H9 (cell line): ENCODE data around the gene DTX4. TPM values are rescaled to one million over a fixed set of nuclear protein-coding genes. Genes with fewer than 3 reads are reported as not detected.

Source experiments
- DNase-seq: peaks from one replicate; pipeline ENCODE4 v3.0.0-alpha.2; 2017
- H2AFZ ChIP-seq: one replicate; pipeline ENCODE4 v1.6.1; 2013; ENCODE audit warnings: mild to moderate bottlenecking, low read length, control low read depth, moderate library complexity
- H2AK5ac ChIP-seq: 2 replicates; pipeline ENCODE4 v1.6.1; 2013; ENCODE audit warnings: low read length, control low read depth, mixed read lengths; ENCODE audit not compliant: insufficient read length
- H2BK120ac ChIP-seq: one replicate; pipeline ENCODE4 v1.6.1; 2013; ENCODE audit warnings: low read depth, mild to moderate bottlenecking, low read length, control low read depth, inconsistent platforms; ENCODE audit not compliant: poor library complexity, severe bottlenecking
- H2BK12ac ChIP-seq: 2 replicates; pipeline ENCODE4 v1.6.1; 2013; ENCODE audit warnings: low read length, control low read depth, mixed read lengths, low read depth; ENCODE audit not compliant: insufficient read length
- H2BK15ac ChIP-seq: 2 replicates; pipeline ENCODE4 v1.6.1; 2013; ENCODE audit warnings: low read depth, low read length, control low read depth
- H2BK20ac ChIP-seq: one replicate; pipeline ENCODE4 v1.6.1; 2013; ENCODE audit warnings: low read depth, mild to moderate bottlenecking, low read length, control low read depth, inconsistent platforms; ENCODE audit not compliant: poor library complexity, severe bottlenecking
- H2BK5ac ChIP-seq: 2 replicates; pipeline ENCODE4 v1.6.1; 2013; ENCODE audit warnings: low read length, control low read depth, mixed read lengths; ENCODE audit not compliant: insufficient read length
- H3K14ac ChIP-seq: 2 replicates; pipeline ENCODE4 v1.6.1; 2013; ENCODE audit warnings: low read length, control low read depth; ENCODE audit not compliant: insufficient read depth
- H3K18ac ChIP-seq: 2 replicates; pipeline ENCODE4 v1.6.1; 2013; ENCODE audit warnings: low read depth, mild to moderate bottlenecking, mixed read lengths, low read length, control low read depth; ENCODE audit not compliant: insufficient read length
- H3K23ac ChIP-seq: 2 replicates; pipeline ENCODE4 v1.6.1; 2013; ENCODE audit warnings: low read length, control low read depth, mixed read lengths, low read depth; ENCODE audit not compliant: insufficient read length
- H3K23me2 ChIP-seq: 2 replicates; pipeline ENCODE4 v1.6.1; 2013; ENCODE audit warnings: low read depth, mild to moderate bottlenecking, mixed read lengths, low read length, control low read depth; ENCODE audit not compliant: insufficient read length, poor library complexity, severe bottlenecking
- H3K27ac ChIP-seq: 2 replicates; pipeline ENCODE4 v1.5.1; 2013; ENCODE audit warnings: low read length, control low read depth, mixed read lengths, low read depth; ENCODE audit not compliant: insufficient read length
- H3K27me3 ChIP-seq: 2 replicates; pipeline ENCODE4 v1.6.1; 2013; ENCODE audit warnings: low read length, control low read depth, inconsistent platforms; ENCODE audit not compliant: insufficient read depth
- H3K4ac ChIP-seq: 2 replicates; pipeline ENCODE4 v1.6.1; 2013; ENCODE audit warnings: low read depth, mild to moderate bottlenecking, control low read depth, inconsistent platforms, low read length, moderate library complexity
- H3K4me1 ChIP-seq: 2 replicates; pipeline ENCODE4 v1.6.1; 2013; ENCODE audit warnings: low read length, control low read depth, inconsistent platforms; ENCODE audit not compliant: insufficient read depth
- H3K4me2 ChIP-seq: 2 replicates; pipeline ENCODE4 v1.6.1; 2013; ENCODE audit warnings: low read length, control low read depth, mixed read lengths; ENCODE audit not compliant: insufficient read length, insufficient read depth
- H3K56ac ChIP-seq: 2 replicates; pipeline ENCODE4 v1.6.1; 2013; ENCODE audit warnings: low read depth, mild to moderate bottlenecking, mixed read lengths, low read length, control low read depth; ENCODE audit not compliant: insufficient read length
- H3K79me1 ChIP-seq: 2 replicates; pipeline ENCODE4 v1.6.1; 2013; ENCODE audit warnings: low read depth, mild to moderate bottlenecking, moderate library complexity, low read length, control low read depth, inconsistent platforms; ENCODE audit not compliant: insufficient read depth, poor library complexity, severe bottlenecking
- H3K79me2 ChIP-seq: 2 replicates; pipeline ENCODE4 v1.6.1; 2013; ENCODE audit warnings: low read length, control low read depth, inconsistent platforms; ENCODE audit not compliant: insufficient read depth
- H3K9ac ChIP-seq: 2 replicates; pipeline ENCODE4 v1.6.1; 2013; ENCODE audit warnings: low read length, control low read depth, mixed read lengths; ENCODE audit not compliant: insufficient read length; ENCODE audit errors: extremely low read depth
- H3K9me3 ChIP-seq: one replicate; pipeline ENCODE4 v1.6.1; 2013; ENCODE audit warnings: low read depth, low read length, inconsistent platforms; ENCODE audit not compliant: control insufficient read depth
- H3T11ph ChIP-seq: one replicate; pipeline ENCODE4 v1.6.1; 2013; ENCODE audit warnings: mild to moderate bottlenecking, low read length, control low read depth, inconsistent platforms
- H4K20me1 ChIP-seq: one replicate; pipeline ENCODE4 v1.6.1; 2013; ENCODE audit not compliant: control insufficient read depth, insufficient read length, insufficient read depth
- H4K5ac ChIP-seq: 2 replicates; pipeline ENCODE4 v1.6.1; 2013; ENCODE audit warnings: low read depth, mild to moderate bottlenecking, mixed read lengths, low read length, control low read depth; ENCODE audit not compliant: insufficient read length
- H4K8ac ChIP-seq: replicated peaks from 2 replicates; pipeline ENCODE4 v1.6.1; 2013; ENCODE audit warnings: low read length, control low read depth, mixed read lengths, low read depth; ENCODE audit not compliant: insufficient read length
- H4K91ac ChIP-seq: 2 replicates; pipeline ENCODE4 v1.6.1; 2013; ENCODE audit warnings: low read depth, mild to moderate bottlenecking, moderate library complexity, mixed read lengths, low read length, control low read depth; ENCODE audit not compliant: insufficient read length
- H3K27ac Mint-ChIP-seq, 3 experiments: 2 replicates in 2 of 3; 3 replicates in 1 of 3; pipeline ENCODE4 v1.8.0; 2020 to 2021; ENCODE audit warnings: mixed read lengths in 3 of 3, mild to moderate bottlenecking in 1 of 3, moderate library complexity in 1 of 3
- H3K27me3 Mint-ChIP-seq: 2 replicates; pipeline ENCODE4 v1.8.0; 2021; ENCODE audit warnings: low read depth, mild to moderate bottlenecking, moderate library complexity, mixed read lengths
- H3K36me3 Mint-ChIP-seq, 3 experiments: 2 replicates in 2 of 3; 3 replicates in 1 of 3; pipeline ENCODE4 v1.8.0; 2020 to 2021; ENCODE audit warnings: low read depth in 3 of 3, mixed read lengths in 3 of 3; ENCODE audit not compliant: insufficient read depth in 1 of 3
- H3K4me1 Mint-ChIP-seq, 2 experiments: 2 replicates each; pipeline ENCODE4 v1.8.0; 2020; ENCODE audit warnings: mixed read lengths in 2 of 2
- H3K4me3 Mint-ChIP-seq, 2 experiments: 2 replicates in 1 of 2; 3 replicates in 1 of 2; pipeline ENCODE4 v1.8.0; 2020 to 2021; ENCODE audit warnings: mild to moderate bottlenecking in 2 of 2, mixed read lengths in 2 of 2, moderate library complexity in 1 of 2
- H3K9me3 Mint-ChIP-seq, 2 experiments: 2 replicates in 1 of 2; 3 replicates in 1 of 2; pipeline ENCODE4 v1.8.0; 2020; ENCODE audit warnings: mild to moderate bottlenecking in 2 of 2, mixed read lengths in 2 of 2, moderate library complexity in 1 of 2
- WGBS: extraction: QIAGEN DNeasy Blood & Tissue Kit; methylation state at CpG from one replicate; pipeline ENCODE4 v1.1.7; 2013; ENCODE audit warnings: missing lambda C conversion rate, low lambda C conversion rate, mixed read lengths; ENCODE audit not compliant: insufficient read length; ENCODE audit errors: extremely low coverage; 5-methylcytosine and 5-hydroxymethylcytosine counted together
- total RNA-seq: library from RNA; stranded (reverse); gene quantifications from 2 replicates; pipeline ENCODE4 v1.2.1, GENCODE V29; 2021
- TF ChIP-seq, protein P1 (sequence below): fragments of 200-600 bp; sonication (generic); conservative IDR thresholded peaks from 3 replicates; pipeline ENCODE4 v1.8.0; 2021; ENCODE audit warnings: antibody characterized with exemption, mild to moderate bottlenecking

DTX4 gene
- total RNA-seq, 1 experiment from 2014 or later: 13.0 TPM

DNA sequence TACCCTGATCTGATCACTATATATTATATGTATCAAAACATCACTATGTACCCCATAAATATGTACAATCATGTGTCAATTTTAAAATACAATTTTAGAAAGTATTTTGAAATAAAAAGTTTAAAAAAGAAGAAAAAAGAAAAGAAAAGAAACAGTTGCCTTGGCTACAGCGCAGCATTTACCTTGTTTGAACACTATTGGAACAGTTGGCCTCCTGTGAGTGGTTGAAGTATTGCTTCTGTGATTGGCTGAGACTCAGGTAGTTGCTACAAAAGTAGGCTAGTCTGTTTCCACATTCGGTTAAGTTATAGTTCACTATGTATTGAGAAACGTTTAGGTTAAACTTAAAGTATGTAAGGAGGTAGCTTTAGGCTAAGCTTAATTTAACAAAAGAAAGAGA lies 7.9 kb upstream of the DTX4 start:
- H3K9me3 ChIP-seq: no peaks in the 10 kb centered on the region
- no peak overlapping the region for H3K27ac Mint-ChIP-seq

More for the DNA sequence above, 7.9 kb upstream of the DTX4 start:
- Histone ChIP-seq H3K23ac (no peak overlapping the region), H3K79me1 (no peaks in the 10 kb centered on the region), H3K4me1 (no peaks in the 10 kb centered on the region), H3K14ac (no peak overlapping the region), H4K20me1 (no peaks in the 10 kb centered on the region), H3K56ac (no peak overlapping the region), H4K8ac (no peak overlapping the region), H3K9ac (no peak overlapping the region), H4K5ac (no peak overlapping the region), H3K27ac (no peak overlapping the region), H3K4me2 (no peak overlapping the region), H3K79me2 (no peaks in the 10 kb centered on the region), H2BK5ac (no peak overlapping the region), H2BK20ac (no peak overlapping the region), H3K27me3 (no peaks in the 10 kb centered on the region), H3K23me2 (no peaks in the 10 kb centered on the region), H3T11ph (no peak overlapping the region), H4K91ac (no peak overlapping the region), H3K4ac (no peak overlapping the region), H2BK120ac (no peak overlapping the region), H2AFZ (no peak overlapping the region), H3K18ac (no peak overlapping the region), H2BK12ac (no peak overlapping the region), H2AK5ac (no peak overlapping the region), H2BK15ac (no peak overlapping the region)
- no peaks in the 10 kb centered on the region for H3K36me3 Mint-ChIP-seq
- TF ChIP-seq, protein P1, sequence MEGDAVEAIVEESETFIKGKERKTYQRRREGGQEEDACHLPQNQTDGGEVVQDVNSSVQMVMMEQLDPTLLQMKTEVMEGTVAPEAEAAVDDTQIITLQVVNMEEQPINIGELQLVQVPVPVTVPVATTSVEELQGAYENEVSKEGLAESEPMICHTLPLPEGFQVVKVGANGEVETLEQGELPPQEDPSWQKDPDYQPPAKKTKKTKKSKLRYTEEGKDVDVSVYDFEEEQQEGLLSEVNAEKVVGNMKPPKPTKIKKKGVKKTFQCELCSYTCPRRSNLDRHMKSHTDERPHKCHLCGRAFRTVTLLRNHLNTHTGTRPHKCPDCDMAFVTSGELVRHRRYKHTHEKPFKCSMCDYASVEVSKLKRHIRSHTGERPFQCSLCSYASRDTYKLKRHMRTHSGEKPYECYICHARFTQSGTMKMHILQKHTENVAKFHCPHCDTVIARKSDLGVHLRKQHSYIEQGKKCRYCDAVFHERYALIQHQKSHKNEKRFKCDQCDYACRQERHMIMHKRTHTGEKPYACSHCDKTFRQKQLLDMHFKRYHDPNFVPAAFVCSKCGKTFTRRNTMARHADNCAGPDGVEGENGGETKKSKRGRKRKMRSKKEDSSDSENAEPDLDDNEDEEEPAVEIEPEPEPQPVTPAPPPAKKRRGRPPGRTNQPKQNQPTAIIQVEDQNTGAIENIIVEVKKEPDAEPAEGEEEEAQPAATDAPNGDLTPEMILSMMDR: no peak
- no peak for DNase-seq
- no peaks in the 10 kb centered on the region for H3K27me3 Mint-ChIP-seq
- no peaks in the 10 kb centered on the region for H3K4me1 Mint-ChIP-seq
- WGBS: no CpG with 5 or more reads among the region's 3 CpGs
- H3K9me3 Mint-ChIP-seq: peaks cover 4 to 6% of the 10 kb centered on the region in 2 experiments; a peak in 3 of 5 replicates
- no peak overlapping the region for H3K4me3 Mint-ChIP-seq
